T-helper 1 cell treated with Interleukin-12 subunit alpha and Interleukin-12 subunit beta and Interleukin-4 antibody, amounts not matched to agents 30 μg/mL and 1 μg/mL, for 36 hours (primary cell): Measurements from ENCODE around the gene CHN1.

Experiments
- H3K27ac Mint-ChIP-seq: one replicate; pipeline ENCODE4 v1.8.0; 2021; ENCODE audit warnings: mild to moderate bottlenecking, mixed read lengths
- H3K27me3 Mint-ChIP-seq: one replicate; pipeline ENCODE4 v1.8.0; 2021; ENCODE audit warnings: low read depth, mixed read lengths
- H3K36me3 Mint-ChIP-seq: one replicate; pipeline ENCODE4 v1.8.0; 2021; ENCODE audit warnings: low read depth, mixed read lengths
- H3K4me1 Mint-ChIP-seq: one replicate; pipeline ENCODE4 v1.8.0; 2021; ENCODE audit warnings: low read depth, mixed read lengths
- H3K4me3 Mint-ChIP-seq: one replicate; pipeline ENCODE4 v1.8.0; 2021; ENCODE audit warnings: mild to moderate bottlenecking, moderate library complexity, mixed read lengths
- H3K9me3 Mint-ChIP-seq: one replicate; pipeline ENCODE4 v1.8.0; 2021; ENCODE audit warnings: mixed read lengths

The CHN1 gene

GRCh38 chr2:174949988-174950687, 55.0 kb downstream of the CHN1 start:
- Mint-ChIP-seq H3K36me3 (no peaks in the 10 kb centered on the region), H3K9me3 (no peaks in the 10 kb centered on the region), H3K27me3 (peaks cover 19% of the 10 kb centered on the region), H3K4me1 (no peaks in the 10 kb centered on the region), H3K4me3 (no peak overlapping the region), H3K27ac (no peak overlapping the region)

DNA sequence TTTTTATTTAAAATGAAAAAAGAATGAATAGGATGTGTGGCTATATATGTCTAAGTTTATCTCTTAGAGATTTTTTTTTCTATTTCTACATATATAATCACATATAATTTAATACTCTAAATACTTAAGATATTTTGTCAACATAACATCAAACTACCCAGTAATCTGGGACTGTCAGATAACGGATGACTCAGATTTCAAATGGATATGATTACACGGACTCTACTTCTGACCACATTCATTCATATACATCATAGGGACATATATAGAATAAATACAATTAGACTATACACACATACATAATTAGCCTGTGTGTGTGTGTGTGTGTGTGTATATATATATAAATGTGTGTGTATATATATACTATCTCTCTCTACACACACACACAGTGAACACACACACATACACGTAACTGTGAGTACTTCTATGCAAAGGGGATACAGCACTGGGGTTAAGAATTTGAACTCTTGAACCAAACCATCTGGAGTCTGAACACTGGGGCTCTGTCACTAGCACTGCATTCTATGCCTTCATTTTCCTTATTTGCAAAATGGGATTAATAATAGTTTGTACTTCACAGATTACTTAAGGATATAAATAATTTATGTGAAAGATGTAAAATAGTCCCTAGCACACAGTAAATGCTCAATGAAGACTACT, 59.5 kb downstream of the CHN1 start:
- H3K4me3 Mint-ChIP-seq, result no peak overlapping the region
- no peaks in the 10 kb centered on the region for H3K36me3 Mint-ChIP-seq
- peaks cover 13% of the 10 kb centered on the region for H3K27me3 Mint-ChIP-seq
- no peak overlapping the region for H3K27ac Mint-ChIP-seq
- H3K4me1 Mint-ChIP-seq, result no peaks in the 10 kb centered on the region
- H3K9me3 Mint-ChIP-seq, result no peaks in the 10 kb centered on the region

DNA sequence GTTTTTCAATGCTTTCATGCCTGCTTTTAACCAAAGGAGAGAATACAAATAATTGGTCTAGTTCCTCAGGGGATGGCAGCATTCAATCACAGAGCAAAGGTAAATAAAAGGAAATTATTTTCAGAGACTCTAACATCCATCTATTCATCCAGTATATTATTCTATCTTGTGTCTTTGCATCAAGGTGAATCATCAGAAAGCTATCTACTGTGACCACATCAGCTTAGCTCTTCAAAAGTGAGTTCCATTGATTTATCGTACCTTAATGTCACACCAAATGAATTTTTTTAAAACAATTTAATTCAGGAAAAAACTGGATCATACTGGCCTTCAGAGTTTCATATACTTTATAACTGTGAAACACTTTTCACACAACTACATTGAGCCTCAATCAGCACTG, 66.1 kb downstream of the CHN1 start:
- Mint-ChIP-seq H3K36me3 (no peaks in the 10 kb centered on the region), H3K27ac (no peak overlapping the region), H3K9me3 (no peaks in the 10 kb centered on the region)

GRCh38 chr2:174931724-174932123, 73.5 kb downstream of the CHN1 start:
- H3K27me3 Mint-ChIP-seq, result no peaks in the 10 kb centered on the region
- no peaks in the 10 kb centered on the region for H3K36me3 Mint-ChIP-seq
- H3K27ac Mint-ChIP-seq, result no peak overlapping the region
- H3K4me1 Mint-ChIP-seq, result no peaks in the 10 kb centered on the region
- H3K4me3 Mint-ChIP-seq, result no peak overlapping the region
- H3K9me3 Mint-ChIP-seq, result no peaks in the 10 kb centered on the region

More for the DNA sequence above, 66.1 kb downstream of the CHN1 start:
- no peak overlapping the region for H3K4me3 Mint-ChIP-seq
- H3K4me1 Mint-ChIP-seq, result no peaks in the 10 kb centered on the region
- H3K27me3 Mint-ChIP-seq, result peaks cover 8% of the 10 kb centered on the region

DNA sequence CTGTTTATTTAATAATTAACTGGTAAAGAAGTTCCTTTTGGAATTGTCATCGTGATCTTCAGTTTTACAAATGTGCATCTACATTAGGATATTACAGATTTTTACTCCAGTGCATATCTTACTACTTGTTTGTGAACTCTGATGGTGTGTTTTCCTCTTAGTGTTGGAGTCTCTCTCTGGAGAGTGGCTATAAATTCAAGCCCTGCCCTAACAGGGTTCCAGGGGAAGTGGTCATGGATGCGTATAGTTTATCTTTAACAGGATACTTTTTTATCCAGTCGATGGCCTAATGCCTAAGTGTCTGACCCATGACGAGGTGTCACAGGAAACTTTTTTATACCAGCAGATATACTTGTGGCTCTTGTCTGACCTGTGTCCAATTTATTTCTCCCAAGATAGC, 75.4 kb downstream of the CHN1 start:
- no peaks in the 10 kb centered on the region for H3K27me3 Mint-ChIP-seq
- no peaks in the 10 kb centered on the region for H3K9me3 Mint-ChIP-seq
- H3K4me3 Mint-ChIP-seq, result no peak overlapping the region
- no peaks in the 10 kb centered on the region for H3K36me3 Mint-ChIP-seq
- H3K27ac Mint-ChIP-seq, result no peak overlapping the region
- H3K4me1 Mint-ChIP-seq, result no peaks in the 10 kb centered on the region

DNA sequence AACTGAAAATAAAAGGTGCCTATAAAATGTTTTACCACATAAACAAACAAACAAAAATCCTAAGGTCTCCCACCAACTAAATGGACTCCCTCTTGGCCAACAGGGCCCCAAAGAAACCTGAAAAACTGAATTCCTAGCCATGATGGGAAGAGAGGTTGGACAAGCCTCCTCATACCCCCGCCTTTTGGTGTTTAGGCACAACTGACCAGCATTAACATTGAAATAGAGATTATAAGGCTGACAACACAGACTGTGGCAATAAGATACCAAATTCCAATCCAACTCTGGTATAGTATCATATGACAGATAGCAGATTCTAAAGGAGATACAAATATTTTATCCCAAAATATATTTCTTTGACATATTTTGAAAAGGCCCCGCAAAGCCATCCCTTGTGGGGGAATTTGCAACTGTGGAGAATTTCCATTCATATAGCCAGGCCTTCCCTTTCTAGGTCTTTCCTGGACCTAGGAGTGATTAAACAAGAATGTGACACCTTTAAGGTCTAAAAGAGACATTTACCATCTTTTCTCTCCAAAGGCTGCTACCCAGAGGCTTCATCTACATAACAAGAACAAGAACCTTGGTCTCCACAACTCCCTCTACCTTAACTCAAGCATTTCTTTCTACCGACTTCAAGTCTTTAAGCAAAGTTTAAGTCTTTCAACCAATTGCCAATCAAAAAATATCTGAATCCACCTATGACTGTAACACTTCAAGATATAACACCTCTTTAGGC, 80.0 kb downstream of the CHN1 start:
- H3K4me3 Mint-ChIP-seq, result no peak overlapping the region
- no peaks in the 10 kb centered on the region for H3K27me3 Mint-ChIP-seq
- no peaks in the 10 kb centered on the region for H3K4me1 Mint-ChIP-seq
- peaks cover 3% of the 10 kb centered on the region for H3K9me3 Mint-ChIP-seq
- H3K27ac Mint-ChIP-seq, result no peak overlapping the region
- no peaks in the 10 kb centered on the region for H3K36me3 Mint-ChIP-seq

- no peak overlapping the region for H3K27ac Mint-ChIP-seq
- H3K4me3 Mint-ChIP-seq, result no peak overlapping the region
- H3K27me3 Mint-ChIP-seq, result no peaks in the 10 kb centered on the region
- no peaks in the 10 kb centered on the region for H3K36me3 Mint-ChIP-seq
- no peaks in the 10 kb centered on the region for H3K4me1 Mint-ChIP-seq
- H3K9me3 Mint-ChIP-seq, result peaks cover 3% of the 10 kb centered on the region
Observed at GRCh38 chr2:174924061-174924693, 81.0 kb downstream of the CHN1 start.

DNA sequence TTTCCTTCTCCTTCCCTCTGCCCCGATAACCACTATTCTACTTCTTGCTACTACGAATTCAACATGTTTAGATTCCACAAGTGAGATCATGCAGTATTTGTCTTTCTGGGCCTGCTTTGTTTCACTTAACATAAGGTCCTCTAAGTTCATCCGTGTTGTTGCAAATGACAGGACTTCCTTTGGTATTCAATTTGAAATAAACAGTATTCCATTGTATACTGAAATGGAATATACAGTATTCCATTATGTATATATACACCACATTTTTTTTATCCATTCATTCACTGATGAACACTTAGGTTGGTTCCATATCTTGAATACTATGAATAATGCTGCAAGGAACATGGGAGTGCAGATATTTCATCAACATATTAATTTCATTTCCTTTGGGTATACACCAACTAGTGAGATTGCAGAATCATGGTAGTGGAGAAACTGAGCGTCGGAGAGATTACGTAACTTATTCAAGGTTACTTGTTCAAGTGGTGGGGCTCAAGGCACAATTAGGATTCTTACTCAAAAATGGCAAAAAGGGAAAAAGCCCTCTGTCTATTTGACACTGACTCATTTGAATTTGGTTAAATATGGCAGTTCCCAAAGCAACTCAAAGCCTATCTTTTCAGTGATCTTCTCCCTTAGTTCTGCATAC, 85.1 kb downstream of the CHN1 start:
- peaks cover 3% of the 10 kb centered on the region for H3K9me3 Mint-ChIP-seq
- no peak overlapping the region for H3K4me3 Mint-ChIP-seq
- no peaks in the 10 kb centered on the region for H3K4me1 Mint-ChIP-seq
- no peak overlapping the region for H3K27ac Mint-ChIP-seq
- H3K27me3 Mint-ChIP-seq, result peaks cover 2% of the 10 kb centered on the region
- H3K36me3 Mint-ChIP-seq, result no peaks in the 10 kb centered on the region

- H3K4me1 Mint-ChIP-seq, result no peaks in the 10 kb centered on the region
- peaks cover 4% of the 10 kb centered on the region for H3K27me3 Mint-ChIP-seq
- H3K36me3 Mint-ChIP-seq, result no peaks in the 10 kb centered on the region
- H3K9me3 Mint-ChIP-seq, result peaks cover 3% of the 10 kb centered on the region
- H3K27ac Mint-ChIP-seq, result no peak overlapping the region
- H3K4me3 Mint-ChIP-seq, result no peak overlapping the region
Observed at GRCh38 chr2:174918886-174919526, 86.2 kb downstream of the CHN1 start.

- no peak overlapping the region for H3K4me3 Mint-ChIP-seq
- H3K27me3 Mint-ChIP-seq, result peaks cover 7% of the 10 kb centered on the region
- H3K36me3 Mint-ChIP-seq, result no peaks in the 10 kb centered on the region
- no peaks in the 10 kb centered on the region for H3K4me1 Mint-ChIP-seq
- no peak overlapping the region for H3K27ac Mint-ChIP-seq
- peaks cover 2% of the 10 kb centered on the region for H3K9me3 Mint-ChIP-seq
Observed at GRCh38 chr2:174916270-174916930, 88.8 kb downstream of the CHN1 start.

DNA sequence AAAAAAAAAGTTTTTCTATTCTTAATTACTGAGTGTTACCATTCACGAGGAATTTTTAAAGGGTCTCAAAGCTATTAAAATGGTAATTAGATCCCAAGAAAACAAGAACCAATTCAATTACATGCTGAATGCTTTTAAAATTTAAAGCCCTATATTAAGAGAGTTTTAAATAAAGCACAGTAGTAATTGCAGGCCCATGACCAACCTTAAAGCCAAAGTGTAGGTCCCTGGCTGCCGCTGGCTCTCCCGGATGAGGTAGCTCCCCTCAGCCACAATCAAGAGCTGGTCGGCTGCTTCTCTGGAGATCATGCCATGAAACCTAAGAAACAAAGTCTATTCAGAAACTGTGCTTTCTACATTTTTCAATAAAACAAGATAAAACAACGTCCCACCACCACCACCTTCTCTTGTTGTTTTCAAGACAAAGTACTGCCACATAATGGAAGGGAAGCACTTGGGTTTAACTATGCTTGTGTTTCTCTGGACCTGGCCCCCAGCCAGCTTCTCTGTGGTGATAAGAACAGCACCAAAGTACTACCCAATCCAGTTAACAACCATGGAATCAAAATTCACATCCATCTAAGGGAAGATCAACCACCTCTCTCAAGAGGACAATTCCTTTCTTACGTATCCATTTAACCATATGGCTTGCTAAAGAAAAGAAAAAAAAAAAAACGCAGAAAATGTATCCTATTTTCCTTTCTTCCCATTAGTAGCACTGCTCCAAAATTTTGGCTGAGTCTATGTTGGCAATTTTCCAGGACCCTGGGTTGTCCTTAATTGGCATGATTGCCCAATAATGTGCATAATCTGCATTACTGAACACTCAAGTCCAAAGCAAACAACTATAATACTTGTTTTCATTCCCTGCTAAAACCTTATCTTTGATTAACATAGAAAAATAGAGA, 90.1 kb downstream of the CHN1 start:
- H3K9me3 Mint-ChIP-seq, result no peaks in the 10 kb centered on the region
- H3K27ac Mint-ChIP-seq, result no peak overlapping the region
- H3K4me3 Mint-ChIP-seq, result no peak overlapping the region
- peaks cover 7% of the 10 kb centered on the region for H3K27me3 Mint-ChIP-seq
- no peaks in the 10 kb centered on the region for H3K36me3 Mint-ChIP-seq
- no peaks in the 10 kb centered on the region for H3K4me1 Mint-ChIP-seq

DNA sequence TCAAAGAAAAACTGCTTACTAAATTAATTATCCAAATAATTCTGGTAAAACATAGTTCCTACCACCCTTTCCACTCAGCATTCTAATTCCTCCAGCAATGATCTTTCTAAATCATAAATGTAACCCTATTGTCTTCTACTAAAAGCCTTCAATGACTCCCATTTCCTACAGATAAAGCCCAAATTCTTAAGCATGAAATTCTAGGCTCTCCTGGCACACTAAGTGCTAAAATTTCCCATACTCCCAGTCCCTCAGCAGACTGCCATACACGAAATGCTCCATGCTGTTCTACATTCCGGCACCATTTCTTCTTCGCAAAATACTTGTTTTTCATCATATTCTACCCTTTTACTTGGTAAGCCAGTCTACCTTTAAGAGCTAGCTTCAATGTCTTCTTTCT, 96.9 kb downstream of the CHN1 start:
- Mint-ChIP-seq H3K4me1 (peaks cover 1% of the 10 kb centered on the region), H3K27me3 (peaks cover 9% of the 10 kb centered on the region), H3K4me3 (no peak overlapping the region), H3K27ac (no peak overlapping the region), H3K9me3 (no peaks in the 10 kb centered on the region), H3K36me3 (no peaks in the 10 kb centered on the region)

GRCh38 chr2:174903264-174903556, 102.0 kb downstream of the CHN1 start:
- Mint-ChIP-seq H3K9me3 (no peaks in the 10 kb centered on the region), H3K27ac (no peak overlapping the region), H3K36me3 (no peaks in the 10 kb centered on the region), H3K4me3 (no peak overlapping the region), H3K27me3 (no peaks in the 10 kb centered on the region), H3K4me1 (peaks cover 21% of the 10 kb centered on the region)
